Colonic mucosa (tissue), 4 donors: ENCODE results near the gene PREX1. TPM values are rescaled to one million over a fixed set of nuclear protein-coding genes. Genes with fewer than 3 reads are reported as not detected.

ENCODE experiments used
- DNase-seq: peaks from one replicate; pipeline ENCODE4 v3.0.0-alpha.2; 2020
- H3K27ac ChIP-seq: fragments of 200-600 bp; one replicate; pipeline ENCODE4 v1.8.0; 2021
- H3K27me3 ChIP-seq: fragments of 200-600 bp; one replicate; pipeline ENCODE4 v1.8.0; 2021
- H3K36me3 ChIP-seq: fragments of 200-600 bp; one replicate; pipeline ENCODE4 v1.8.0; 2021
- H3K4me1 ChIP-seq: fragments of 200-600 bp; one replicate; pipeline ENCODE4 v1.8.0; 2021; ENCODE audit warnings: mild to moderate bottlenecking
- H3K4me3 ChIP-seq: fragments of 200-600 bp; one replicate; pipeline ENCODE4 v1.8.0; 2021
- H3K9ac ChIP-seq, 2 donors: one replicate each; pipeline ENCODE4 v1.7.0; 2013; ENCODE audit warnings: control low read depth in 2 of 2, low read depth in 2 of 2, low read length in 2 of 2
- H3K9me3 ChIP-seq: fragments of 200-600 bp; one replicate; pipeline ENCODE4 v1.8.0; 2021
- intact Hi-C: fragments of 100-400 bp; cut with DNase I; formaldehyde crosslinking; loops from one replicate; pipeline ENCODE4 v1.14.1; 2022
- total RNA-seq, 2 donors: library from RNA; stranded (reverse); fragmentation: NEBNext Ultra II Directional in 1 of 2; extraction: Animal tissue kit (Norgen Biotek cat#: 25700) in 1 of 2; gene quantifications; one replicate each; pipeline ENCODE4 v1.2.1, GENCODE V29; 2021
- TF ChIP-seq, protein P1 (sequence below): fragments of 200-600 bp; IDR thresholded peaks from one replicate; pipeline ENCODE4 v1.8.0; 2022; ENCODE audit warnings: antibody characterized with exemption, mild to moderate bottlenecking
- donor health status: healthy.
- donor health status: DM: no; HTN: no; CAD: no.
- donor health status: DM: no; HTN: no; CAD: no.

Gene PREX1
- total RNA-seq, 2 donors from 2014 or later, result 7.2 to 24.6 TPM

DNA sequence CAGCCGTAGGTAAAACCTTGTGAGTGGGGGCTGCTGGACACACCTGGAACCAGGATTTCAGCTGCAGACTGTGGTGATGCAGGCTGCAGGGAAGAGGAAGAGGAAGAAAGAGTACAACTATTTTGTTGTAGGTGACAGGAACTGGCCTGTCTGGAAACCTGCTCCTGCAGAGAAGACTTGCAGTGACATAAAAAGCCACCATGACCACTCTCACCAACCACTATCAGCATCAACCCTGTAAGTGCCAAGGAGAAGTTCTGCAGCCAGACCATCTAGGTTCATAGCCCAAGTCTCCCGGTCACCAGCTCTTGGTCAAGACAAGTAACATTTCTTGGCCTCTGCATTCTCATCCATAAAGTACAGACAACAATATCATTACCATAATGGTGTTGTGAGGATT, 91.2 kb downstream of the PREX1 start:
- intact Hi-C loops, result no loop called here
- no peak for DNase-seq
- no peaks in the 10 kb centered on the region for H3K9me3 ChIP-seq
- no peak overlapping the region for H3K9ac ChIP-seq
- no peak overlapping the region for H3K4me3 ChIP-seq
- no peaks in the 10 kb centered on the region for H3K4me1 ChIP-seq
- no peaks in the 10 kb centered on the region for H3K36me3 ChIP-seq
- H3K27ac ChIP-seq, result no peak overlapping the region
- TF ChIP-seq, protein P1, sequence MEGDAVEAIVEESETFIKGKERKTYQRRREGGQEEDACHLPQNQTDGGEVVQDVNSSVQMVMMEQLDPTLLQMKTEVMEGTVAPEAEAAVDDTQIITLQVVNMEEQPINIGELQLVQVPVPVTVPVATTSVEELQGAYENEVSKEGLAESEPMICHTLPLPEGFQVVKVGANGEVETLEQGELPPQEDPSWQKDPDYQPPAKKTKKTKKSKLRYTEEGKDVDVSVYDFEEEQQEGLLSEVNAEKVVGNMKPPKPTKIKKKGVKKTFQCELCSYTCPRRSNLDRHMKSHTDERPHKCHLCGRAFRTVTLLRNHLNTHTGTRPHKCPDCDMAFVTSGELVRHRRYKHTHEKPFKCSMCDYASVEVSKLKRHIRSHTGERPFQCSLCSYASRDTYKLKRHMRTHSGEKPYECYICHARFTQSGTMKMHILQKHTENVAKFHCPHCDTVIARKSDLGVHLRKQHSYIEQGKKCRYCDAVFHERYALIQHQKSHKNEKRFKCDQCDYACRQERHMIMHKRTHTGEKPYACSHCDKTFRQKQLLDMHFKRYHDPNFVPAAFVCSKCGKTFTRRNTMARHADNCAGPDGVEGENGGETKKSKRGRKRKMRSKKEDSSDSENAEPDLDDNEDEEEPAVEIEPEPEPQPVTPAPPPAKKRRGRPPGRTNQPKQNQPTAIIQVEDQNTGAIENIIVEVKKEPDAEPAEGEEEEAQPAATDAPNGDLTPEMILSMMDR, result no peak
- no peaks in the 10 kb centered on the region for H3K27me3 ChIP-seq

DNA sequence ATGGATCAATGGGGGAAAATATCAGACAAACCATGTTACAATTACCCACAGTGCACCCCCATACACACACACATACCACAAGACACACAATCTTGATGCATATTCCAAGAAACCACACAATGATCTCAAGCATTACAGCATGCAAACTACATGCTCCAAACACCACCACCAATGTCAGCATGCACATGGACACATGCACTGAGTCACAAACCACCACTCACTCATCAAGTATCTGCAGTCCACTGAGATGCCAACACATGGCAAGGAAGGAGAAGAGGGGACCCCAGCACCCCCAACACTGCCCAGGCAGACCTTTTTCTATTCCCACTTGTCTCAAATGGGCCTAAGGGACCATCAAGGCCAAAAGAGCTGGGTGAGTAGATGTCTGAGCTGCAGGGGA, 91.6 kb downstream of the PREX1 start:
- intact Hi-C loops, result no loop called here
- no peaks in the 10 kb centered on the region for H3K4me1 ChIP-seq

DNA sequence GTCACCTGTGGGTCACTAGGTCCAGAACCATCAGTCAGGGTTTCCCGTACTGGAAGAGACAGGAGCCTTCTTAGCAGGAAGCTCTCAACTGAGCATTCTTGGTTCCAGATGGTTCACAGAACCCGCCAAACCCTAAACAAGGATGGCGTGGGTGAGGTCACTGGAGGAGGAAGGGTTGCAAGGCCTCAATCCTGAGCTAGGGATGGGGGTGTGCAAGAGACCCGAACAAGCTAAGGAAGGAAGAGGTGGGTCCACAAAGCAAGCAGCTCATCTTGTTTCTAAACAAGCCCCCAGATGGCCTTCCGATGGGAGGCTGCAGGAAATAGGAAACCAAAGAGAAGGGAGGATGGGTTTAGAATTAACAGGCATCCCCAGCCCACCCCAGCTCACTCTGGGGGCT, 92.7 kb downstream of the PREX1 start:
- Histone ChIP-seq H3K27ac (no peak overlapping the region), H3K9ac (no peak overlapping the region), H3K9me3 (no peaks in the 10 kb centered on the region), H3K27me3 (no peaks in the 10 kb centered on the region), H3K4me3 (no peak overlapping the region), H3K36me3 (no peaks in the 10 kb centered on the region), H3K4me1 (no peaks in the 10 kb centered on the region)
- TF ChIP-seq, protein P1, result no peak
- no peak for DNase-seq
- intact Hi-C loops, result no loop called here

More for the DNA sequence above, 91.6 kb downstream of the PREX1 start:
- TF ChIP-seq, protein P1, result no peak
- H3K36me3 ChIP-seq, result no peaks in the 10 kb centered on the region
- no peak overlapping the region for H3K4me3 ChIP-seq
- H3K9ac ChIP-seq, result no peak overlapping the region
- H3K9me3 ChIP-seq, result no peaks in the 10 kb centered on the region
- DNase-seq, result no peak
- no peak overlapping the region for H3K27ac ChIP-seq
- H3K27me3 ChIP-seq, result no peaks in the 10 kb centered on the region

DNA sequence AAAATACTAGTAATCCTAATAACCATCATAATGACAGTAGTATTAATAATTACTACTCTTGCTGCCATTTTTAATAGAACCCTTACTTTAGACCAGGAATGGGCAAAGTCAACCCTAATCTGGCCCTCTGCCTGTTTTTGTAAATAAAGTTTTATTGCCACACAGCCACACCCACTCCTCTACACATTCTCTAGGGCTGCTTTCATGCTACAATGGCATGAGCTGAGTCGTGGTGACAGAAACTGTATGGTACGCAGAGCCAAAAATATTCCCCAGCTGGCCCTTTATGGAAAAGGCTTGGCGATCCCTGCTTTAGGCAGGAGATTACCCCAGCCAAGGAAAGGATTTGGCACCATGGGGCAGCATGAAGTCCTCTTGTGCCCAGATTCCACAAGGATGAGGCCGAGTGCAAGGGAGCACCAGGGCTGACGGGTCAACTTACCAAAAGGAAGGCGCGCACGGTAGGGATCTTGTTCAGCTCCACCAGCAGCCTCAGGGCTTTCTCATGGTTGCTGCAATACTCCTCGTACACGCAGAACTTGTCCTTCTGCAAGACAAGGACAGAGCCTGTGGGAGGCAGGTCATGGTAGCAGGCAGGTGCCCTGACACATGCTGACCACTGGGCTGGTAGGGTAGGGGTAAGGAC, 93.6 kb downstream of the PREX1 start:
- H3K4me1 ChIP-seq, result no peaks in the 10 kb centered on the region
- no peak overlapping the region for H3K4me3 ChIP-seq
- H3K9ac ChIP-seq, result no peak overlapping the region
- TF ChIP-seq, protein P1, result no peak
- H3K9me3 ChIP-seq, result no peaks in the 10 kb centered on the region
- no peak overlapping the region for H3K27ac ChIP-seq
- DNase-seq, result no peak
- no peaks in the 10 kb centered on the region for H3K36me3 ChIP-seq
- H3K27me3 ChIP-seq, result no peaks in the 10 kb centered on the region
- intact Hi-C loops, result no loop called here

DNA sequence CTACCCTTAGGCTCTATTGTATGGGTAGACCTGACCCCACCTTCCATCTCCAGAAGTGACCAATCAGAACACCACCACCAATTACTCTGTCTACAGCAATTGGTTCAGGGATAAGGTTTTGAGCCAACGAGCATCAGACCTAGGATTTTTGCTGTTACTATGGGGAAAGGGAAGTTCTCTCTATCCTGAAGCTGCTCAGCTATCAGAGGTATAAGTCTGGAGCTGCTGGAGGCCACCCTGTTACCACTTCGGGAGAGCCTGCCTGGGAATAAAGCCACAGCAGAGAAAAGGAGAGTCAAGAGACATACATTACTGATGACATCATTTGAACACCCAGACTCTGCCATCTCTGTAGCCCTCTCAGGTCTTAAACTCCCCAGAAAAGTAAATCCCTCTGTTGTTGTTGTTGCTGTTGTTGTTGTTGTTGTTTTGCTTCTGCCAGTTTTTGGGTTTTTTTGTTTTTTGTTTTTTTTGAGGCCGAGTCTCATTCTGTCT, 94.5 kb downstream of the PREX1 start:
- Histone ChIP-seq H3K9ac (no peak overlapping the region), H3K9me3 (no peaks in the 10 kb centered on the region), H3K4me3 (no peak overlapping the region), H3K27ac (no peak overlapping the region), H3K4me1 (no peaks in the 10 kb centered on the region), H3K36me3 (no peaks in the 10 kb centered on the region), H3K27me3 (no peaks in the 10 kb centered on the region)
- TF ChIP-seq, protein P1, result no peak
- no peak for DNase-seq
- intact Hi-C loops, result no loop called here
